ENCODE results near the gene PSMG3. TPM values are rescaled to one million over a fixed set of nuclear protein-coding genes. Genes with fewer than 3 reads are reported as not detected.

PSMG3 gene
- total RNA-seq, 2 donors from 2014 or later = 50.0 to 51.6 TPM

- Histone ChIP-seq H3K27ac (no peak overlapping the region), H3K9me3 (no peaks in the 10 kb centered on the region), H3K36me3 (no peaks in the 10 kb centered on the region), H3K27me3 (replicated peaks; ENCODE audit: insufficient read depth) (no peaks in the 10 kb centered on the region), H3K4me3 (no peak overlapping the region), H3K4me1 (replicated peaks) (no peaks in the 10 kb centered on the region)
- TF ChIP-seq POLR2A (IDR thresholded peaks at IDR 0.05) = no peak
- TF ChIP-seq CTCF (IDR thresholded peaks at IDR 0.05) = no peak
- TF ChIP-seq POLR2AphosphoS5 (IDR thresholded peaks at IDR 0.05) = no peak
- DNase-seq (ENCODE audit: low spot score) = no peak
- WGBS = 86% methylated on average over 39 of the region's 42 CpGs
- intact Hi-C loops (cut with DNase I) = loop anchor here (5.0 kb wide), 1 partner anchor 48 kb away; the partner anchor contains the start of gene INTS1
Measured at GRCh38 chr7:1550005-1550845, 19.6 kb downstream of the PSMG3 start.

- DNase-seq (ENCODE audit: low spot score) = no peak
- intact Hi-C loops (cut with DNase I) = loop anchor here (5.0 kb wide), 1 partner anchor 47 kb away; the partner anchor contains the start of gene INTS1
- H3K4me3 ChIP-seq = no peak overlapping the region
- H3K36me3 ChIP-seq = no peaks in the 10 kb centered on the region
- 92% methylated on average over 25 of the region's 27 CpGs for WGBS
- TF ChIP-seq CTCF (IDR thresholded peaks at IDR 0.05) (no peak), POLR2AphosphoS5 (IDR thresholded peaks at IDR 0.05) (no peak), POLR2A (IDR thresholded peaks at IDR 0.05) (no peak)
- no peaks in the 10 kb centered on the region for H3K4me1 ChIP-seq (replicated peaks)
- H3K27me3 ChIP-seq (replicated peaks; ENCODE audit: insufficient read depth) = no peaks in the 10 kb centered on the region
- H3K9me3 ChIP-seq = no peaks in the 10 kb centered on the region
- H3K27ac ChIP-seq = no peak overlapping the region
Measured at GRCh38 chr7:1549357-1550004, 20.4 kb downstream of the PSMG3 start.

- no peaks in the 10 kb centered on the region for H3K4me1 ChIP-seq (replicated peaks)
- H3K36me3 ChIP-seq = no peaks in the 10 kb centered on the region
- H3K4me3 ChIP-seq = no peak overlapping the region
- no peak for TF ChIP-seq POLR2A (IDR thresholded peaks at IDR 0.05)
- H3K27ac ChIP-seq = no peak overlapping the region
- no peaks in the 10 kb centered on the region for H3K27me3 ChIP-seq (replicated peaks; ENCODE audit: insufficient read depth)
- intact Hi-C loops (cut with DNase I) = no loop called here
- H3K9me3 ChIP-seq = no peaks in the 10 kb centered on the region
- 84% methylated on average over 14 of the region's 14 CpGs for WGBS
- no peak for DNase-seq (ENCODE audit: low spot score)
Measured at GRCh38 chr7:1548944-1549343, 20.9 kb downstream of the PSMG3 start.

- Histone ChIP-seq H3K27me3 (replicated peaks; ENCODE audit: insufficient read depth) (no peaks in the 10 kb centered on the region), H3K27ac (no peak overlapping the region), H3K4me1 (replicated peaks) (no peaks in the 10 kb centered on the region), H3K4me3 (no peak overlapping the region), H3K36me3 (no peaks in the 10 kb centered on the region), H3K9me3 (no peaks in the 10 kb centered on the region)
- TF ChIP-seq CTCF (IDR thresholded peaks at IDR 0.05) (no peak), POLR2AphosphoS5 (IDR thresholded peaks at IDR 0.05) (no peak), POLR2A (IDR thresholded peaks at IDR 0.05) (no peak)
- 74% methylated on average over 14 of the region's 17 CpGs for WGBS
- intact Hi-C loops (cut with DNase I) = no loop called here
- no peak for DNase-seq (ENCODE audit: low spot score)
Measured at GRCh38 chr7:1548438-1548831, 21.4 kb downstream of the PSMG3 start.

GRCh38 chr7:1547777-1548437, 21.9 kb downstream of the PSMG3 start:
- Histone ChIP-seq H3K36me3 (no peaks in the 10 kb centered on the region), H3K27me3 (replicated peaks; ENCODE audit: insufficient read depth) (no peaks in the 10 kb centered on the region), H3K4me3 (no peak overlapping the region), H3K9me3 (no peaks in the 10 kb centered on the region), H3K4me1 (replicated peaks) (no peaks in the 10 kb centered on the region), H3K27ac (no peak overlapping the region)
- no peak for TF ChIP-seq POLR2AphosphoS5 (IDR thresholded peaks at IDR 0.05)
- no peak for TF ChIP-seq CTCF (IDR thresholded peaks at IDR 0.05)
- TF ChIP-seq POLR2A (IDR thresholded peaks at IDR 0.05) = no peak
- 88% methylated on average over 34 of the region's 35 CpGs for WGBS
- DNase-seq (ENCODE audit: low spot score) = no peak
- intact Hi-C loops (cut with DNase I) = no loop called here

Data from prostate gland (tissue), 2 donors.